HepG2 (cell line): ENCODE measurements around the gene BHLHE41.

Experiments
- BCL3 ChIP-seq: sonication (generic); formaldehyde crosslinking; IDR thresholded peaks from 2 replicates; pipeline ENCODE4 v1.5.1; 2020; ENCODE audit warnings: mild to moderate bottlenecking, missing genetic modification reagents, moderate library complexity
- ETS1 ChIP-seq: sonication (generic); formaldehyde crosslinking; IDR thresholded peaks from 2 replicates; pipeline ENCODE4 v1.4.0; 2020; ENCODE audit warnings: missing genetic modification reagents
- MAFK ChIP-seq, 2 experiments: IDR thresholded peaks in 1 of 2; conservative IDR thresholded peaks in 1 of 2; 2 replicates each; pipeline ENCODE4 v1.6.1; 2011; ENCODE audit warnings: improper control_type of control experiment in 2 of 2, low read length in 2 of 2
- NONO ChIP-seq, 2 experiments: fragments of 450-650 bp in 1 of 2; sonication (generic) in 1 of 2; formaldehyde crosslinking in 1 of 2; IDR thresholded peaks in 1 of 2; conservative IDR thresholded peaks in 1 of 2; 2 replicates each; pipeline versions ENCODE4 v1.6.1 to v1.8.0; 2017 to 2022; ENCODE audit warnings: mild to moderate bottlenecking in 1 of 2, missing genetic modification reagents in 1 of 2, moderate library complexity in 1 of 2
- SMAD3 ChIP-seq: sonication (generic); formaldehyde crosslinking; IDR thresholded peaks from 2 replicates; pipeline ENCODE4 v1.4.0; 2020; ENCODE audit warnings: missing genetic modification reagents
- SMC3 ChIP-seq: IDR thresholded peaks from 2 replicates; pipeline ENCODE4 v1.6.1; 2011; ENCODE audit warnings: low read length, improper control_type of control experiment
- SRSF4 ChIP-seq: fragments of 200-400 bp; formaldehyde crosslinking; IDR thresholded peaks from one replicate; pipeline ENCODE4 v1.6.1; 2018; ENCODE audit warnings: mild to moderate bottlenecking, low read depth, low read length, moderate library complexity; ENCODE audit not compliant: poor library complexity, severe bottlenecking
- TCF12 ChIP-seq, 2 experiments: fragments of 450-650 bp in 1 of 2; sonication (generic) in 1 of 2; formaldehyde crosslinking in 1 of 2; IDR thresholded peaks; 2 replicates each; pipeline versions ENCODE4 v1.6.1 to v1.8.0; 2017 to 2022; ENCODE audit warnings: antibody characterized with exemption in 1 of 2, mild to moderate bottlenecking in 1 of 2, missing genetic modification reagents in 1 of 2, moderate library complexity in 1 of 2
- ZFP91 ChIP-seq: sonication (generic); formaldehyde crosslinking; IDR thresholded peaks from 2 replicates; pipeline ENCODE4 v1.9.0; 2022; ENCODE audit warnings: missing genetic modification reagents, mild to moderate bottlenecking, borderline replicate concordance
- ZNF138 ChIP-seq: sonication (generic); formaldehyde crosslinking; IDR thresholded peaks from 2 replicates; pipeline ENCODE4 v1.5.0; 2020; ENCODE audit warnings: mild to moderate bottlenecking, low read depth, missing genetic modification reagents
- ZNF350 ChIP-seq: sonication (generic); formaldehyde crosslinking; IDR thresholded peaks from 2 replicates; pipeline ENCODE4 v1.4.0; 2020; ENCODE audit warnings: mild to moderate bottlenecking, low read depth, missing genetic modification reagents, borderline replicate concordance
- ZNF567 ChIP-seq: sonication (generic); formaldehyde crosslinking; IDR thresholded peaks from 2 replicates; pipeline ENCODE4 v1.8.1; 2023; ENCODE audit warnings: mild to moderate bottlenecking, missing genetic modification reagents, borderline replicate concordance

- TF ChIP-seq NONO (IDR thresholded peaks at IDR 0.05) (no peak), NONO (CRISPR knock-in tag; conservative IDR thresholded peaks at IDR 0.05) (no peak), TCF12 (IDR thresholded peaks at IDR 0.05) (no peak), TCF12 (CRISPR knock-in tag; IDR thresholded peaks at IDR 0.05) (no peak), BCL3 (CRISPR knock-in tag) (no peak), SMC3 (no peak), MAFK (conservative IDR thresholded peaks at IDR 0.05 in 1 of 2, IDR thresholded peaks at IDR 0.05 in 1 of 2; ENCODE audit: low read length in 2 of 2) (no peak), ZNF138 (CRISPR knock-in tag) (no peak), SMAD3 (CRISPR knock-in tag) (no peak), ZNF567 (CRISPR knock-in tag) (no peak), ETS1 (no peak), ZFP91 (CRISPR knock-in tag) (no peak; the same call in 1 of the 2 replicates), ZNF350 (CRISPR knock-in tag) (no peak), SRSF4 (no peak)
Observed at GRCh38 chr12:26125400-26126339, 833 bp upstream of the BHLHE41 start.
